HepG2 (cell line): ENCODE measurements around the gene DHX8. TPM values are rescaled to one million over a fixed set of nuclear protein-coding genes. Genes with fewer than 3 reads are reported as not detected.

ENCODE experiments used
- ATRX ChIP-seq: sonication (generic); formaldehyde crosslinking; IDR thresholded peaks from 2 replicates; pipeline ENCODE4 v1.4.0; 2020; ENCODE audit warnings: missing genetic modification reagents, borderline replicate concordance
- HNRNPUL1 ChIP-seq: fragments of 200-400 bp; formaldehyde crosslinking; IDR thresholded peaks from 2 replicates; pipeline ENCODE4 v1.6.1; 2017; ENCODE audit warnings: low read depth, mild to moderate bottlenecking, low read length, moderate library complexity
- PCBP1 ChIP-seq: fragments of 200-400 bp; formaldehyde crosslinking; IDR thresholded peaks from 2 replicates; pipeline ENCODE4 v1.6.1; 2017; ENCODE audit warnings: mild to moderate bottlenecking, low read depth, low read length, borderline replicate concordance
- XBP1 ChIP-seq: sonication (generic); formaldehyde crosslinking; IDR thresholded peaks from 2 replicates; pipeline ENCODE4 v1.5.0; 2020; ENCODE audit warnings: missing genetic modification reagents
- ZFP37 ChIP-seq: sonication (generic); formaldehyde crosslinking; IDR thresholded peaks from 2 replicates; pipeline ENCODE4 v1.4.0; 2020; ENCODE audit warnings: missing genetic modification reagents, borderline replicate concordance
- polyA plus RNA-seq, 8 experiments: library from polyadenylated mRNA; depleted of rRNA in 3 of 8; stranded (reverse) in 7 of 8; unstranded in 1 of 8; fragments of >200 nt; fragmentation: Illumina TruSeq in 4 of 8; extraction: Trizol in 4 of 8; gene quantifications; 2 replicates each; pipeline versions ENCODE4 v1.2.1 to v1.2.3, GENCODE V29; 2011 to 2016; ENCODE audit warnings: low read depth in 4 of 8, missing spikeins in 1 of 8, mixed read lengths in 1 of 8; ENCODE audit not compliant: insufficient read depth in 1 of 8
- total RNA-seq, 5 experiments: library from RNA; depleted of rRNA; stranded (reverse); fragments of >200 nt; fragmentation: Illumina TruSeq; extraction: Trizol; gene quantifications; 2 replicates each; pipeline ENCODE4 v1.2.3, GENCODE V29; 2016; ENCODE audit warnings: low read depth in 1 of 5
- TF ChIP-seq, protein P1 (sequence below): sonication (generic); formaldehyde crosslinking; IDR thresholded peaks from 2 replicates; pipeline ENCODE4 v1.4.0; 2020; ENCODE audit warnings: missing genetic modification reagents
- TF ChIP-seq, protein P2 (sequence below), 2 experiments: sonication (generic) in 1 of 2; formaldehyde crosslinking in 1 of 2; IDR thresholded peaks; 2 replicates each; pipeline versions ENCODE4 v1.5.1 to v1.6.1; 2011 to 2020; ENCODE audit warnings: borderline replicate concordance in 1 of 2, low read depth in 1 of 2, low read length in 1 of 2, mild to moderate bottlenecking in 1 of 2, missing genetic modification reagents in 1 of 2, moderate library complexity in 1 of 2
- TF ChIP-seq, protein P3 (sequence below), 2 experiments: fragments of 450-650 bp in 1 of 2; sonication (generic) in 1 of 2; formaldehyde crosslinking in 1 of 2; IDR thresholded peaks; 2 replicates each; pipeline versions ENCODE4 v1.6.1 to v1.8.0; 2016 to 2022; ENCODE audit warnings: antibody characterized with exemption in 1 of 2, mild to moderate bottlenecking in 1 of 2, missing genetic modification reagents in 1 of 2
- TF ChIP-seq, protein P4 (sequence below): sonication (generic); formaldehyde crosslinking; IDR thresholded peaks from 2 replicates; pipeline ENCODE4 v1.5.0; 2020; ENCODE audit warnings: mild to moderate bottlenecking, missing genetic modification reagents
- TF ChIP-seq, protein P5 (sequence below): IDR thresholded peaks from 2 replicates; pipeline ENCODE4 v1.6.1; 2016; ENCODE audit warnings: missing biosample characterization, missing genetic modification reagents, low read depth

Gene DHX8
- total and polyA plus RNA-seq, 2 of the 13 experiments (the other 11 are each of a cell fraction or from before 2014, with no cell fraction given), result 24.8 to 48.9 TPM

DNA sequence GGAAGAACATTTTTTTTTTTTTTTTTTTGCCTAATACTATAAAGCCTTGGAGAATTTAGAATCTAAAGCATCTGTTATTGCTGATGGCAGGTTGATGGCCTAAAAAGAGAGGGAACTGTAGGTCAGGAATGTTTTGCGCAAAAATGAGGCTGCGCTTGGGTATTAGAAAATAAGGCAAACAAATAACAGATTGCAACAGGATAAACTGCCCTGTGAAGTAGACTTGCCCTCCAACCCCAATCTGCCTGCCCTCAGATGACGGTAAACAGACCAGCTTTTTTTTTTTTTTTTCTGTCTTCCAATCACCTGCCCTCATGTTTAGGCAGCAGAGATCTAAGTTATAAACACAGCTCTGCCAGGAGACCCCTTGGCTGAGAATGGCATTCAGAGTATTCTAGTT, 3.8 kb upstream of the DHX8 start (continued):
- TF ChIP-seq, protein P1, sequence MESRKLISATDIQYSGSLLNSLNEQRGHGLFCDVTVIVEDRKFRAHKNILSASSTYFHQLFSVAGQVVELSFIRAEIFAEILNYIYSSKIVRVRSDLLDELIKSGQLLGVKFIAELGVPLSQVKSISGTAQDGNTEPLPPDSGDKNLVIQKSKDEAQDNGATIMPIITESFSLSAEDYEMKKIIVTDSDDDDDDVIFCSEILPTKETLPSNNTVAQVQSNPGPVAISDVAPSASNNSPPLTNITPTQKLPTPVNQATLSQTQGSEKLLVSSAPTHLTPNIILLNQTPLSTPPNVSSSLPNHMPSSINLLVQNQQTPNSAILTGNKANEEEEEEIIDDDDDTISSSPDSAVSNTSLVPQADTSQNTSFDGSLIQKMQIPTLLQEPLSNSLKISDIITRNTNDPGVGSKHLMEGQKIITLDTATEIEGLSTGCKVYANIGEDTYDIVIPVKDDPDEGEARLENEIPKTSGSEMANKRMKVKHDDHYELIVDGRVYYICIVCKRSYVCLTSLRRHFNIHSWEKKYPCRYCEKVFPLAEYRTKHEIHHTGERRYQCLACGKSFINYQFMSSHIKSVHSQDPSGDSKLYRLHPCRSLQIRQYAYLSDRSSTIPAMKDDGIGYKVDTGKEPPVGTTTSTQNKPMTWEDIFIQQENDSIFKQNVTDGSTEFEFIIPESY (CRISPR knock-in tag), result peak; percentile 38; the same call in 1 of the 2 replicates
- TF ChIP-seq, protein P2, sequence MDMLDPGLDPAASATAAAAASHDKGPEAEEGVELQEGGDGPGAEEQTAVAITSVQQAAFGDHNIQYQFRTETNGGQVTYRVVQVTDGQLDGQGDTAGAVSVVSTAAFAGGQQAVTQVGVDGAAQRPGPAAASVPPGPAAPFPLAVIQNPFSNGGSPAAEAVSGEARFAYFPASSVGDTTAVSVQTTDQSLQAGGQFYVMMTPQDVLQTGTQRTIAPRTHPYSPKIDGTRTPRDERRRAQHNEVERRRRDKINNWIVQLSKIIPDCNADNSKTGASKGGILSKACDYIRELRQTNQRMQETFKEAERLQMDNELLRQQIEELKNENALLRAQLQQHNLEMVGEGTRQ (IDR thresholded peaks at IDR 0.05; ENCODE audit: low read depth, low read length), result no peak
- TF ChIP-seq, protein P2 (CRISPR knock-in tag; IDR thresholded peaks at IDR 0.05; ENCODE audit: borderline replicate concordance), result 0 out of 2 replicates have a peak, but pooled peaks have one; percentile 39
- no peak for TF ChIP-seq ATRX (CRISPR knock-in tag)
- no peak for TF ChIP-seq ZFP37 (CRISPR knock-in tag)
- no peak for TF ChIP-seq PCBP1
- 0 out of 2 replicates have a peak, but pooled peaks have one; percentile 4 for TF ChIP-seq XBP1 (CRISPR knock-in tag)
- TF ChIP-seq HNRNPUL1, result no peak
- TF ChIP-seq, protein P3, sequence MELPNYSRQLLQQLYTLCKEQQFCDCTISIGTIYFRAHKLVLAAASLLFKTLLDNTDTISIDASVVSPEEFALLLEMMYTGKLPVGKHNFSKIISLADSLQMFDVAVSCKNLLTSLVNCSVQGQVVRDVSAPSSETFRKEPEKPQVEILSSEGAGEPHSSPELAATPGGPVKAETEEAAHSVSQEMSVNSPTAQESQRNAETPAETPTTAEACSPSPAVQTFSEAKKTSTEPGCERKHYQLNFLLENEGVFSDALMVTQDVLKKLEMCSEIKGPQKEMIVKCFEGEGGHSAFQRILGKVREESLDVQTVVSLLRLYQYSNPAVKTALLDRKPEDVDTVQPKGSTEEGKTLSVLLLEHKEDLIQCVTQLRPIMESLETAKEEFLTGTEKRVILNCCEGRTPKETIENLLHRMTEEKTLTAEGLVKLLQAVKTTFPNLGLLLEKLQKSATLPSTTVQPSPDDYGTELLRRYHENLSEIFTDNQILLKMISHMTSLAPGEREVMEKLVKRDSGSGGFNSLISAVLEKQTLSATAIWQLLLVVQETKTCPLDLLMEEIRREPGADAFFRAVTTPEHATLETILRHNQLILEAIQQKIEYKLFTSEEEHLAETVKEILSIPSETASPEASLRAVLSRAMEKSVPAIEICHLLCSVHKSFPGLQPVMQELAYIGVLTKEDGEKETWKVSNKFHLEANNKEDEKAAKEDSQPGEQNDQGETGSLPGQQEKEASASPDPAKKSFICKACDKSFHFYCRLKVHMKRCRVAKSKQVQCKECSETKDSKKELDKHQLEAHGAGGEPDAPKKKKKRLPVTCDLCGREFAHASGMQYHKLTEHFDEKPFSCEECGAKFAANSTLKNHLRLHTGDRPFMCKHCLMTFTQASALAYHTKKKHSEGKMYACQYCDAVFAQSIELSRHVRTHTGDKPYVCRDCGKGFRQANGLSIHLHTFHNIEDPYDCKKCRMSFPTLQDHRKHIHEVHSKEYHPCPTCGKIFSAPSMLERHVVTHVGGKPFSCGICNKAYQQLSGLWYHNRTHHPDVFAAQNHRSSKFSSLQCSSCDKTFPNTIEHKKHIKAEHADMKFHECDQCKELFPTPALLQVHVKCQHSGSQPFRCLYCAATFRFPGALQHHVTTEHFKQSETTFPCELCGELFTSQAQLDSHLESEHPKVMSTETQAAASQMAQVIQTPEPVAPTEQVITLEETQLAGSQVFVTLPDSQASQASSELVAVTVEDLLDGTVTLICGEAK (IDR thresholded peaks at IDR 0.05), result no peak
- TF ChIP-seq, protein P3 (CRISPR knock-in tag; IDR thresholded peaks at IDR 0.05), result no peak; the same call in 1 of the 2 replicates
- TF ChIP-seq, protein P4, sequence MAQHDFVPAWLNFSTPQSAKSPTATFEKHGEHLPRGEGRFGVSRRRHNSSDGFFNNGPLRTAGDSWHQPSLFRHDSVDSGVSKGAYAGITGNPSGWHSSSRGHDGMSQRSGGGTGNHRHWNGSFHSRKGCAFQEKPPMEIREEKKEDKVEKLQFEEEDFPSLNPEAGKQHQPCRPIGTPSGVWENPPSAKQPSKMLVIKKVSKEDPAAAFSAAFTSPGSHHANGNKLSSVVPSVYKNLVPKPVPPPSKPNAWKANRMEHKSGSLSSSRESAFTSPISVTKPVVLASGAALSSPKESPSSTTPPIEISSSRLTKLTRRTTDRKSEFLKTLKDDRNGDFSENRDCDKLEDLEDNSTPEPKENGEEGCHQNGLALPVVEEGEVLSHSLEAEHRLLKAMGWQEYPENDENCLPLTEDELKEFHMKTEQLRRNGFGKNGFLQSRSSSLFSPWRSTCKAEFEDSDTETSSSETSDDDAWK (CRISPR knock-in tag), result no peak
- TF ChIP-seq, protein P5, sequence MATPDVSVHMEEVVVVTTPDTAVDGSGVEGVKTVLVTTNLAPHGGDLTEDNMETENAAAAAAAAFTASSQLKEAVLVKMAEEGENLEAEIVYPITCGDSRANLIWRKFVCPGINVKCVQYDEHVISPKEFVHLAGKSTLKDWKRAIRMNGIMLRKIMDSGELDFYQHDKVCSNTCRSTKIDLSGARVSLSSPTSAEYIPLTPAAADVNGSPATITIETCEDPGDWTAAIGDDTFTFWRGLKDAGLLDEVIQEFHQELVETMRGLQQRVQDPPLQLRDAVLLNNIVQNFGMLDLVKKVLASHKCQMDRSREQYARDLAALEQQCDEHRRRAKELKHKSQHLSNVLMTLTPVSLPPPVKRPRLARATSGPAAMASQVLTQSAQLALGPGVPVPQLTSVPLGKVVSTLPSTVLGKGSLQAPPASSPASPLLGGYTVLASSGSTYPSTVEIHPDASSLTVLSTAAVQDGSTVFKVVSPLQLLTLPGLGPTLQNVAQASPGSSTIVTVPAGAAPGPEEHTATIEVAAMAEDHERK, result no peak
